Measurements from ENCODE around the gene SAPCD2.

- TF ChIP-seq ZNF512 (tag; IDR thresholded peaks at IDR 0.05), result no peak
- no peak for TF ChIP-seq MAFF (IDR thresholded peaks at IDR 0.05; ENCODE audit: low read length)
- TF ChIP-seq, protein P1, sequence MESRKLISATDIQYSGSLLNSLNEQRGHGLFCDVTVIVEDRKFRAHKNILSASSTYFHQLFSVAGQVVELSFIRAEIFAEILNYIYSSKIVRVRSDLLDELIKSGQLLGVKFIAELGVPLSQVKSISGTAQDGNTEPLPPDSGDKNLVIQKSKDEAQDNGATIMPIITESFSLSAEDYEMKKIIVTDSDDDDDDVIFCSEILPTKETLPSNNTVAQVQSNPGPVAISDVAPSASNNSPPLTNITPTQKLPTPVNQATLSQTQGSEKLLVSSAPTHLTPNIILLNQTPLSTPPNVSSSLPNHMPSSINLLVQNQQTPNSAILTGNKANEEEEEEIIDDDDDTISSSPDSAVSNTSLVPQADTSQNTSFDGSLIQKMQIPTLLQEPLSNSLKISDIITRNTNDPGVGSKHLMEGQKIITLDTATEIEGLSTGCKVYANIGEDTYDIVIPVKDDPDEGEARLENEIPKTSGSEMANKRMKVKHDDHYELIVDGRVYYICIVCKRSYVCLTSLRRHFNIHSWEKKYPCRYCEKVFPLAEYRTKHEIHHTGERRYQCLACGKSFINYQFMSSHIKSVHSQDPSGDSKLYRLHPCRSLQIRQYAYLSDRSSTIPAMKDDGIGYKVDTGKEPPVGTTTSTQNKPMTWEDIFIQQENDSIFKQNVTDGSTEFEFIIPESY (CRISPR knock-in tag; IDR thresholded peaks at IDR 0.05), result peak; percentile 88
- TF ChIP-seq JUND (IDR thresholded peaks at IDR 0.05; ENCODE audit: borderline replicate concordance, low read depth, low read length), result no peak
- TF ChIP-seq JUND (tag; IDR thresholded peaks at IDR 0.05; ENCODE audit: borderline replicate concordance, low read depth, low read length), result no peak
- no peak for TF ChIP-seq HDAC1 (IDR thresholded peaks at IDR 0.05)
- no peak for TF ChIP-seq MCM3 (IDR thresholded peaks at IDR 0.05)
- TF ChIP-seq, protein P2, sequence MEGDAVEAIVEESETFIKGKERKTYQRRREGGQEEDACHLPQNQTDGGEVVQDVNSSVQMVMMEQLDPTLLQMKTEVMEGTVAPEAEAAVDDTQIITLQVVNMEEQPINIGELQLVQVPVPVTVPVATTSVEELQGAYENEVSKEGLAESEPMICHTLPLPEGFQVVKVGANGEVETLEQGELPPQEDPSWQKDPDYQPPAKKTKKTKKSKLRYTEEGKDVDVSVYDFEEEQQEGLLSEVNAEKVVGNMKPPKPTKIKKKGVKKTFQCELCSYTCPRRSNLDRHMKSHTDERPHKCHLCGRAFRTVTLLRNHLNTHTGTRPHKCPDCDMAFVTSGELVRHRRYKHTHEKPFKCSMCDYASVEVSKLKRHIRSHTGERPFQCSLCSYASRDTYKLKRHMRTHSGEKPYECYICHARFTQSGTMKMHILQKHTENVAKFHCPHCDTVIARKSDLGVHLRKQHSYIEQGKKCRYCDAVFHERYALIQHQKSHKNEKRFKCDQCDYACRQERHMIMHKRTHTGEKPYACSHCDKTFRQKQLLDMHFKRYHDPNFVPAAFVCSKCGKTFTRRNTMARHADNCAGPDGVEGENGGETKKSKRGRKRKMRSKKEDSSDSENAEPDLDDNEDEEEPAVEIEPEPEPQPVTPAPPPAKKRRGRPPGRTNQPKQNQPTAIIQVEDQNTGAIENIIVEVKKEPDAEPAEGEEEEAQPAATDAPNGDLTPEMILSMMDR (IDR thresholded peaks at IDR 0.05 in 2 of 3, conservative IDR thresholded peaks at IDR 0.05 in 1 of 3; ENCODE audit: insufficient read depth in 2 of 3, low read depth in 1 of 3, low read length in 3 of 3), result no peak
- no peak for TF ChIP-seq POLR2A (conservative IDR thresholded peaks at IDR 0.05)
- TF ChIP-seq ZNF274 (IDR thresholded peaks at IDR 0.05; ENCODE audit: borderline replicate concordance, low read depth, low read length), result no peak
These were observed 43.2 kb upstream of the SAPCD2 start for GRCh38 chr9:137113385-137114159.

Data from K562 (cell line).